Measurements from ENCODE around the gene LY86.

The LY86 gene

GRCh38 chr6:6624269-6624990 lies 35.9 kb downstream of the LY86 start:
- no peak for DNase-seq

GRCh38 chr6:6626187-6626586 lies 37.7 kb downstream of the LY86 start:
- no peak for DNase-seq

GRCh38 chr6:6629402-6629801 lies 40.9 kb downstream of the LY86 start:
- no peak for DNase-seq

GRCh38 chr6:6631053-6631452 lies 42.5 kb downstream of the LY86 start:
- no peak for DNase-seq

- DNase-seq = no peak
Observed at GRCh38 chr6:6631534-6632276, 43.2 kb downstream of the LY86 start.

GRCh38 chr6:6633898-6634734 lies 45.6 kb downstream of the LY86 start:
- DNase-seq = no peak

- no peak for DNase-seq
Observed at GRCh38 chr6:6634735-6635075, 46.2 kb downstream of the LY86 start.

- no peak for DNase-seq
Observed at GRCh38 chr6:6635291-6635690, 46.8 kb downstream of the LY86 start.

GRCh38 chr6:6635869-6636268 lies 47.3 kb downstream of the LY86 start:
- DNase-seq = no peak

GRCh38 chr6:6639572-6639971 lies 51.1 kb downstream of the LY86 start:
- DNase-seq = no peak

GRCh38 chr6:6640926-6641325 lies 52.4 kb downstream of the LY86 start:
- DNase-seq = no peak

- DNase-seq = no peak
Observed at GRCh38 chr6:6643398-6643797, 54.9 kb downstream of the LY86 start.

GRCh38 chr6:6645261-6645917 lies 56.9 kb downstream of the LY86 start:
- no peak for DNase-seq

GRCh38 chr6:6646384-6646783 lies 57.9 kb downstream of the LY86 start:
- DNase-seq = no peak

GRCh38 chr6:6646859-6647258 lies 58.3 kb downstream of the LY86 start:
- no peak for DNase-seq

GRCh38 chr6:6648692-6649343 lies 60.3 kb downstream of the LY86 start:
- no peak for DNase-seq

- no peak for DNase-seq
Observed at GRCh38 chr6:6649824-6650349, 61.4 kb downstream of the LY86 start.

GRCh38 chr6:6650839-6651238 lies 62.3 kb downstream of the LY86 start:
- DNase-seq = no peak

GRCh38 chr6:6651335-6651734 lies 62.8 kb downstream of the LY86 start:
- DNase-seq = no peak

- DNase-seq = no peak
Observed at GRCh38 chr6:6652932-6653331, 64.4 kb downstream of the LY86 start.

GRCh38 chr6:6654599-6655575 lies 66.4 kb downstream of the LY86 start:
- DNase-seq = peak; percentile 25
